ENCODE results near the gene UVRAG.

DNA sequence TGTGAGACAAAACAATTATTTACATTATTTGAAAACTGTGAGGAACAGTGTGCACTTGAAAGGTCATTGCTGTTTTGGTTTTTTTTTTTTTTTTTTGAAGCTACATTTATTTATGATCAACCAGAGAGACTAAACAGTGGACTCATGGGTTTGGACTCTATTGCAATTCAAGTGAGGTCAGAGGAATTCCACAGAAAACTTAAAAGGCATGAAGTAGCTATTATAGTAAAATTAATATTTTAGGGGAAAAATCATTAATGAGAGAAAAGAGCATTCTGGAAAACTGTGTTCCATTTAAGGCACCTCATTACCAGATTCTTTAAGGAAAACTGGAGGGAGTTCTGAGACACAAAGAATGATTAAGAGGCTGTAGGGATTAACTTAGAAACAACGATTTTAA, 288.4 kb downstream of the UVRAG start:
- no peak for TF ChIP-seq RAD21 (IDR thresholded peaks at IDR 0.05; ENCODE audit: low read depth)
- no peak for TF ChIP-seq TAF1 (IDR thresholded peaks at IDR 0.05; ENCODE audit: low read depth)
- TF ChIP-seq TEAD4 (IDR thresholded peaks at IDR 0.05): no peak
- TF ChIP-seq EP300 (IDR thresholded peaks at IDR 0.05; ENCODE audit: borderline replicate concordance): no peak

Measured in Ishikawa (cell line).